PFSK-1 (cell line): ENCODE measurements around the gene SNRNP70.

Experiments used
- FOXP2 ChIP-seq: optimal IDR thresholded peaks from 2 replicates; pipeline ENCODE3; 2011; ENCODE audit warnings: borderline replicate concordance, control low read depth, inconsistent platforms; ENCODE audit not compliant: insufficient read depth; ENCODE audit errors: extremely low read length, extremely low read depth
- POLR2AphosphoS5 ChIP-seq: IDR thresholded peaks from 2 replicates; pipeline ENCODE4 v1.6.1; 2012; ENCODE audit warnings: low read depth, mild to moderate bottlenecking, control low read depth, low read length, moderate library complexity
- SIN3A ChIP-seq: IDR thresholded peaks from 2 replicates; pipeline ENCODE4 v1.6.1; 2012; ENCODE audit warnings: mild to moderate bottlenecking, low read length, moderate library complexity, borderline replicate concordance; ENCODE audit not compliant: insufficient read depth
- TAF1 ChIP-seq: IDR thresholded peaks from 2 replicates; pipeline ENCODE4 v1.6.1; 2012; ENCODE audit warnings: low read length, control low read depth, borderline replicate concordance; ENCODE audit not compliant: insufficient read depth
- TF ChIP-seq, protein P1 (sequence below), 2 experiments: IDR thresholded peaks; 2 replicates each; pipeline versions ENCODE4 v1.6.1 to v1.8.0; 2011 to 2012; ENCODE audit warnings: low read depth in 2 of 2, low read length in 2 of 2, control low read depth in 1 of 2, inconsistent platforms in 1 of 2, mild to moderate bottlenecking in 1 of 2, moderate library complexity in 1 of 2; ENCODE audit not compliant: insufficient read depth in 1 of 2

Gene SNRNP70

DNA sequence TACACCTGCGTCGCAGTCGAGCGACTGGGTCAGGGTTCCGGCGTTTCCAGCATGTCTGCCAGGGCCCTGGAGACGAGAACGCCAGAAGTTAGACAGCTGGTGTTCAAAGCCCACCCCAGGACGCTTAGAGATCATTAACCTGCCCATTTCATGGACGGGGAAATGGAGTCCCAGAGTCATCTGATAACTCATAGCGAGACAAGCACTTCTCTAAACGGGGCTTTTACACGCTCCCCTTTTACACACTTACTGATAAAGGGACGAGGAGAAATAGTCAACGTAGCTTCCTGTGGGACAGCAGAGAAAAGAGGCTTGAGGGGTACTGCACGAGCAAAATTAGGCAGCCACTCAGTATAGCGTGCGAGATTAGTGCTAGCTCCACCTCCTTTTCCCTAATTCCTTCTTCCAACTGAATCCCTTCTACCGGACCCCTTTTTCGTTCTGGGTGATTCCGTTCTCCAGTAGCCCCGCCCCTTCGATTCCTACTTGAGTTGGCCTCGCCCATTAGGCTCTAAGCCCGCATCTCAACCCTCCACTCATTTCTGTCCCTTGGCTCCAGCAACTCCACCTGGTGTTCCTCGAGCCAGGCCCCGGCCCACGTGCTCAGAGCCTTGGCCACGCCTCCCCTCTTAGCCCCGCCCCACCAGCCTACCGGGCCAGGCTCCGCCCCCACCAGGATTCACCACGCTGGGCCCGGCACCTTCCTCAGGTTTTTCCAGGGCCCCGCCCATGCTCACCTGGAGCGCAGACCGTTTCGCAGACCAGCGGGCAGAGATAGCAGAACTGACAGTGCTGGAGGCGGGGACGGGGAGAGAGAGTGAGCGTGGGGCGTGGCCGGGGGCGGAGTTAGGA lies 66.2 kb downstream of the SNRNP70 start:
- TF ChIP-seq POLR2AphosphoS5 (no peak), SIN3A (no peak), FOXP2 (peak; percentile 11)

DNA sequence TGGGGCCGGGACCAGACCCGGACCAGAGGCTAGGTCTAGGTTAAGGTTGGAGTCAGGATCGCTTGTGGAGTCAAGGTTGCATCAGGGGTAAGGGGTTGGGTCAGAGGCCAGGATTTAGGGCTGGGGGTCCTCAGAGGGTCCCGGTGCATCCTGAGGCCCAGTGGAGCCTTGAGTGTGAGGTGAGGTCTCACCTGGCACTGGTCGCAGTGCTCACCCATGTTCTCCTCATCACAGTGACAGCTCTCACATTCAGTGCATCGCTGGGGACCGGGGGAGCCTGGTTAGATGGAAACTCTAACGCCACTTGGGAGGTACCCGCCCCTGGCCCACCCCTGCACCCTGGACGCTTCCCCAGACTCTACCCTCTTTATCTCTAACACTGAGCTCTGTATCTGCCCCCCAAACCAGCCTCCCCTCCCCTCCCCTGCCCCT lies 66.9 kb downstream of the SNRNP70 start:
- TF ChIP-seq FOXP2 (no peak), POLR2AphosphoS5 (no peak), TAF1 (no peak), SIN3A (no peak)
- TF ChIP-seq, protein P1, sequence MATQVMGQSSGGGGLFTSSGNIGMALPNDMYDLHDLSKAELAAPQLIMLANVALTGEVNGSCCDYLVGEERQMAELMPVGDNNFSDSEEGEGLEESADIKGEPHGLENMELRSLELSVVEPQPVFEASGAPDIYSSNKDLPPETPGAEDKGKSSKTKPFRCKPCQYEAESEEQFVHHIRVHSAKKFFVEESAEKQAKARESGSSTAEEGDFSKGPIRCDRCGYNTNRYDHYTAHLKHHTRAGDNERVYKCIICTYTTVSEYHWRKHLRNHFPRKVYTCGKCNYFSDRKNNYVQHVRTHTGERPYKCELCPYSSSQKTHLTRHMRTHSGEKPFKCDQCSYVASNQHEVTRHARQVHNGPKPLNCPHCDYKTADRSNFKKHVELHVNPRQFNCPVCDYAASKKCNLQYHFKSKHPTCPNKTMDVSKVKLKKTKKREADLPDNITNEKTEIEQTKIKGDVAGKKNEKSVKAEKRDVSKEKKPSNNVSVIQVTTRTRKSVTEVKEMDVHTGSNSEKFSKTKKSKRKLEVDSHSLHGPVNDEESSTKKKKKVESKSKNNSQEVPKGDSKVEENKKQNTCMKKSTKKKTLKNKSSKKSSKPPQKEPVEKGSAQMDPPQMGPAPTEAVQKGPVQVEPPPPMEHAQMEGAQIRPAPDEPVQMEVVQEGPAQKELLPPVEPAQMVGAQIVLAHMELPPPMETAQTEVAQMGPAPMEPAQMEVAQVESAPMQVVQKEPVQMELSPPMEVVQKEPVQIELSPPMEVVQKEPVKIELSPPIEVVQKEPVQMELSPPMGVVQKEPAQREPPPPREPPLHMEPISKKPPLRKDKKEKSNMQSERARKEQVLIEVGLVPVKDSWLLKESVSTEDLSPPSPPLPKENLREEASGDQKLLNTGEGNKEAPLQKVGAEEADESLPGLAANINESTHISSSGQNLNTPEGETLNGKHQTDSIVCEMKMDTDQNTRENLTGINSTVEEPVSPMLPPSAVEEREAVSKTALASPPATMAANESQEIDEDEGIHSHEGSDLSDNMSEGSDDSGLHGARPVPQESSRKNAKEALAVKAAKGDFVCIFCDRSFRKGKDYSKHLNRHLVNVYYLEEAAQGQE (IDR thresholded peaks at IDR 0.05; ENCODE audit: insufficient read depth in 1 of 2, low read depth in 2 of 2, low read length in 2 of 2): no peak

DNA sequence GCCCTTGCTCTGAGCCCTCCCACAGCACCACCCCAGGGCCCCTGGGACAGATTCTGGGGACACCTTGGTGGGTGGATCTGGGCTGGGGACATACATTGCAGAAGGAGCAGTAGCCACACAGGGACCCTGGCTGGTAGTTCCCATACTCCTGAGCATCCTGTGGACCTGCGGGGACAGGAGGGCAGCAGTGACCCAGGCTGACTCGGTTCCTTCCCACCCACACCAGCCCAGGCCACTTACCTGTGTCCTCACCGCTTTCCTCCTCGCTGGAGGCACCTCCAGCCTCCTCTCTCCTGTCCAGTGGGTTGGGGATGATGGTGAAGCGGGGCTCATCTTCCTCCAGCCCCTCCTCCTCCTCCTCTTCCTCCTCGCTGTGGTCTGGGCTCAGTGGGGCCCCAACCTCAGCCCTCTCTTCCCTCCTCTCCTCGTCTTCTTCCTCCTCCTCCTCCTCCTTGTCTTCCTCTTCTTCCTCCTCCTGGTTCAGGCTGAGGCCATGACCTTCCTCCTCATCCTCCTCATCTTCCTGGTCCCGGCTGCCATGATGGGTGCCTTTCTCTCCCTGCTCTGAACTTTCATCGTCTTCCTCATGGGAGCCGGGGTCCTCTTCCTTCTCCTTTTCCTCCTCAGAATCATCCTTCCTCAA lies 68.0 kb downstream of the SNRNP70 start:
- TF ChIP-seq SIN3A (no peak), POLR2AphosphoS5 (no peak), FOXP2 (no peak), TAF1 (no peak)
- TF ChIP-seq, protein P1 (IDR thresholded peaks at IDR 0.05; ENCODE audit: insufficient read depth in 1 of 2, low read depth in 2 of 2, low read length in 2 of 2): no peak

DNA sequence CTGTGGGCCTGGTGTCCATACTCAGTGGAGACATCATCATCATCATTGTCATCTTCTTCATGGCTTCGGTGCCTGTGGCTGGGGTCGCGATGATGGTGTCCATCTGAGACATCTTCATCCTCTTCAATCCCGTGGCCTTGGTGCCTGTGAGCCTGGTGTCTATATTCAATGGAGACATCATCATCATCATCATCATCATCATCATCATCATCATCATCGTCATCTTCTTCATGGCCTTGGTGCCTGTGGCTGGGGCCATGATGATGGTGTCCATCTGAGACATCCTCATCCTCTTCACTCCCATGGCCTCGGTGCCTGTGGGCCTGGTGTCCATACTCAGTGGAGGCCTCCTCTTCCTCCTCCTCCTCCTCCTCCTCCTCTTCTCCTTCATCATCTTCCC lies 69.0 kb downstream of the SNRNP70 start:
- TF ChIP-seq SIN3A: no peak
- no peak for TF ChIP-seq TAF1
- TF ChIP-seq, protein P1 (IDR thresholded peaks at IDR 0.05; ENCODE audit: insufficient read depth in 1 of 2, low read depth in 2 of 2, low read length in 2 of 2): no peak
- no peak for TF ChIP-seq FOXP2
- no peak for TF ChIP-seq POLR2AphosphoS5

DNA sequence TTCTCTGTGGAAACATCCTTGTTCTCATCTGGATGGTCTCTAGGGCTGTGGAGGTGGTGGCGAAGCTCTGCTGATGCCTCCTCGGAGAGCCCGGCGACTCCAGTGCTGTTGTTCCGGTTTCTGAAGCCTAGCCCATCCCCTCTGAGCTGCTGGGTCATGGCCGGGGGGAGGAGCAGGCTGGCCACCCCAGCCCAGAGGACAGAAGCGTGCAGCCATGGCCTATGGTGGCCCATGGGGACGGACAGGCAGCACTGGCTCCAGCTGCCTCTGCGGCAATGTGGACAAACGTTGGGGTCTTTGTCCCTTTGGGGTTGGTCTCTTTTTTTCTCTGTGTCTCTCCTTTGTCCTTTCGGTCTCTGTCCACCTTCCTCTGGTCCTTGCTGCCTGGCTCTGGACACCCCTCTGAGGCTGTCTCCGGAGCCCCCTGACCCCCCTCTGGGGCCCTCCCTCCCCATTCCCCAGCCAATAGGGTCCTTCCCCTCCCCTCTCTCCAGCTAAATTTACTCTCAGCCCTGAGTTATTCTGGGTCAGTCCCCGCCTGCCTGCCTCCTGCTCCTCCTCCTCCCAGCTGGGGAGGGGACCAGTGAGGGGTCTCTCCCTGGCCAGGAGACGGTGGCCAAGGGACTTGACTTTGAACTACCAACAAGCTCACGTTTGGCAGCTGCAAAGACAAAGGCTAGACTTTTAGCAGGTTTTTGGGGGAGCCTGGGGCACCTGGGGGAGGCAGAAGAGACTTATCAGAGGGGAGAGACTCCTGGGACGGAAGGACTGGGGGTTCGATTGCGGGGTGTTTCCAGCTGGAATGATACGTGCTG lies 70.0 kb downstream of the SNRNP70 start, which contains the start of gene HRC:
Gene HRC, minus strand, starts transcription at position 392 of the 815 bp plus-strand sequence. Its CDS starts 159 bp downstream, at position 233.
- TF ChIP-seq FOXP2 (no peak), POLR2AphosphoS5 (no peak), TAF1 (no peak), SIN3A (no peak)
- TF ChIP-seq, protein P1 (IDR thresholded peaks at IDR 0.05; ENCODE audit: insufficient read depth in 1 of 2, low read depth in 2 of 2, low read length in 2 of 2): no peak
